GM21515 (cell line): ENCODE data around the gene EDIL3.

Experiments used
- ATAC-seq: cut with Tn5 transposase; IDR thresholded peaks from one replicate; pipeline ENCODE4 v1.9.1; 2021; ENCODE audit not compliant: unreplicated experiment

Gene EDIL3

GRCh38 chr5:84260939-84261338 lies 123.7 kb downstream of the EDIL3 start:
- no peak for ATAC-seq

GRCh38 chr5:84260140-84260539 lies 124.5 kb downstream of the EDIL3 start:
- no peak for ATAC-seq

- no peak for ATAC-seq
Observed at GRCh38 chr5:84259283-84260045, 125.2 kb downstream of the EDIL3 start.

GRCh38 chr5:84257061-84257460 lies 127.6 kb downstream of the EDIL3 start:
- no peak for ATAC-seq

DNA sequence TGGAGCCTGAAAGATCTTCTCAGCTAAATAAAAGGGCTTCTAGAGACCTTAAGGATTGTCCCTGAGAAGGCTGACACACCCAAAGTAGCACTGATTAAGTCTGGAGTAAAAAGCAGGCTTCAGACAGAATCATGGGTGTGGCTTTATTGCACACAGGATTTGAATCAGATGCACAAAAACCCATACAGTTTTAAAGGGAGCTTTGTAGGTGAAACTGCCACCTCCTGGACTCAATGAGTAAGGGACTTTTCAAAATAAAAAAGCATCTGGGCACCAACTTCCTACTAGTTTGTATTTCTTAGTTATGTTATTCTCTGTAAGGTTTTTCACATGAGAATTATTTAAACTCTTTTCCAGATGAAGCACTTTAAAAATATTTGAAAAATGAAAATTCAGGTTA lies 129.4 kb downstream of the EDIL3 start:
- ATAC-seq: no peak

DNA sequence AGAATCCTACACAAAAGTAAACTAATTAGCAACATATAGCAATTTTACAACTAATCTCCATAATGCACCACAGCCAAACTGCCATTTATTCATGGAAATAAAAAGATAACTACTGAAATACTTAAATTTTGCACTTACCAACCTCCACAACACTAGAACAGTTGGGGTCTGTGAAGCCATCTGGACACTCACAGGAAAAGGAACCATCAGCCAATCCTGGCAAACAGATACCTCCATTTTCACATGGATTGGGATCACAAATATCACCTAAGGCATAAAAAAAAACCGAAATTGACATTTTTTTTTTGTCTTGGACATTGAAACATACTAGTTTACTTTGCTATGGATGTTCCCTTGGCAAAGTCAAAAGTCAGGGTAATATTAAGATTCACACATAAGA lies 130.7 kb downstream of the EDIL3 start:
- ATAC-seq: no peak

DNA sequence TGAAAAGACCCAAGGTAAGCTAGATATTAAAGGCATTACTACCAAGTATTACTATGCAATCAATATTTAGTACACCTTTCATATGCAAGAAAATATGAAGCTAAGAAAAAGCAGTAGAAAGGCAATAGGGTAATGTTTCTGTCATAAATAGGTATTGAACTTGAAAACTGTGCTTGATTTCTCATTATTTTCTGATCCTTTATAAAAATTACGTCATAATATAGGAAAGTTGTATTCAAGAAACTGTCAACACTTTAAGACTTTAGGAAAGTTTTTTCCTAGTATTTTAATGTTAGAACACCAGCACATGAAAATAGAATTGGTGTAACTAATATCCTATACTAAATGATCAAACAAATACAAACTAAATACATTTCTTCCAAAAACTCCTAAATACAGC lies 133.2 kb downstream of the EDIL3 start:
- ATAC-seq: no peak

- ATAC-seq: no peak
Observed at GRCh38 chr5:84249918-84250630, 134.6 kb downstream of the EDIL3 start.

GRCh38 chr5:84248013-84248412 lies 136.7 kb downstream of the EDIL3 start:
- no peak for ATAC-seq

GRCh38 chr5:84242286-84242685 lies 142.4 kb downstream of the EDIL3 start:
- no peak for ATAC-seq

DNA sequence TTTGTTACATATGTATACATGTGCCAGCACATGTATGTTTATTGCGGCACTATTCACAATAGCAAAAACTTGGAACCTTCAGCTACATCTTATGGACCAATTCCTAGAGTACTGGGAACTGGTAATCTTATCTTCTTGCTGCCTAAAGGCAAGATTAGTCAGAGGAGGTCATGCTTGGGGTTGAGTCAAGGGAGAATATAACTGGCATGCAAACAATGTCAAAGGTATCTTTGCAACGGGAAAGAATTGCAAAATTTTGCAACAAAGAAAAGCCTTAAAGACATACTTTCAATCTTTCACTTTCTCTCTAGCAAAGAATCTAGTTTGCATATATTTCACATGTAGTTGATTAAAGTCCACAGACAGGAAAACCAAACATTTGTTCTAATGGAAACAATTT lies 145.2 kb downstream of the EDIL3 start:
- no peak for ATAC-seq

DNA sequence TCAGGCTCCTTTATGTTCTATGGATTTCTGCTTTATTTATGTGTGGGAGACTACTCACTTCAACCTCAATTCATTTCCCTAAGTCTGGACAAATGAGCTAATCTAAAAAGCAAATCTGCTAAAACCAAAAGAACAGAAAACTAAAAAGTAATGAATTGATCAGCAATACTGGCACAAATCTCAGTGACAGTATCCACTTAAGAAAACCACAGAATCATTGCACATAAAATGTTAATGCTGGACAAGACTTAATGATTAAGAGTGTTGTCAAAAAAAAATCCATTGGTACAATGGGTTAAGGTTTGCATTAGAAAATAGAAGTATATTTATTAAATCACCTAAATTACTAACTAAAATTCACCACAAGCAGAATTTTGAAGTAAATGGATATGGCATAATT lies 147.6 kb downstream of the EDIL3 start:
- ATAC-seq: no peak

DNA sequence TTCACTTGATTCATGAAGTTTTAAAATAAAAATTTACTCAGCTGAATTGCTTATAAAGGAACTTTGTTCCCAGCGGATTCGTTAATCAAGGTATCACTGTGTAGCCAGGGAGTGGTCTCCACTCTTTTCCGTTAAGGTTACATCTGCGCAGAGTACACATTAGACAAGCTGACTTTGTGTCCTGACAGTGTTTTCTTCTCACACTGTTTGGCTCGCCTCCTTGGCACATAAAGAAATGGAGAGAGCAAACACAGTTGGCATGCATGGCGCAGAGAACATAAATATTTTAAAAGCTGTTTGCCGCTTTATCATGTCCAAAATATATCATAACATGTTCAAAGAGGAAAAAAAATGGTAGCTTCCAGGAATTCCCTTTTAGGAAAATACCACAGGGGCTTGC lies 153.2 kb downstream of the EDIL3 start:
- ATAC-seq: no peak

GRCh38 chr5:84229045-84229444 lies 155.6 kb downstream of the EDIL3 start:
- no peak for ATAC-seq

DNA sequence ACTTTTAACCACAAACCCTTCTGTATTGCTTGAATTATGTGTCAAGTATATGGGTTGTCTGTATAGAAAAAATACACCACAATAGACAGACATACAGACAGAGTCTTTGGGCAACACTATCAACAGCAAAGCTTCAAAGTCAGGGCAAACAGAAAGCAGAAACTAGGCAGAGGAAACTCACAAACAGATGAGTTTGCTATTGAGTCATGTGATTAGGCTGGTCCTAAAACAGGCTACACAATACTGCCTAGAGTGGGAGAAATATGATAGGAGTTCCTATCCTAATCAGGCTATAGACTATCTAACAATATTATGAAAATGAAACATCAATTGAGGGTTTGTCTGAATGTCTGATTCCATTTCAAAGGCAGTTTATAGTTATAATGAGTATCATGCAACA lies 156.4 kb downstream of the EDIL3 start:
- ATAC-seq: no peak

DNA sequence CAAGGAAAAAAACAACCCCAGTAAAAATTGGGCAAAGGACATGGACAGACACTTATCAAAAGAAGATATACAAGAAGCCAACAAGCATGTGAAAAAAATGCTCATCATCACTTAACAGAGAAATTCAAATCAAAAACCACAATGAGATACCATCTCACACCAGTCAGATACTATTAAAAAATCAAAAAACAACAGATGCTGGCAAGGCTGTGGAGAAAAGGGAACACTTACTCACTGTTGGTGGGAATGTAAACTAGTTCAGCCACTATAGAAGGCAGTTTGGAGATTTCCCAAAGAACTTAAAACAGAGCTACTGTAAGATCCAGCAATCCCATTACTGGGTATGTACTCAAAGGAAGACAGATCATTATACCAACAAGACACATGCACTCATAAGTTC lies 157.4 kb downstream of the EDIL3 start:
- no peak for ATAC-seq

- no peak for ATAC-seq
Observed at GRCh38 chr5:84218546-84218945, 166.1 kb downstream of the EDIL3 start.

DNA sequence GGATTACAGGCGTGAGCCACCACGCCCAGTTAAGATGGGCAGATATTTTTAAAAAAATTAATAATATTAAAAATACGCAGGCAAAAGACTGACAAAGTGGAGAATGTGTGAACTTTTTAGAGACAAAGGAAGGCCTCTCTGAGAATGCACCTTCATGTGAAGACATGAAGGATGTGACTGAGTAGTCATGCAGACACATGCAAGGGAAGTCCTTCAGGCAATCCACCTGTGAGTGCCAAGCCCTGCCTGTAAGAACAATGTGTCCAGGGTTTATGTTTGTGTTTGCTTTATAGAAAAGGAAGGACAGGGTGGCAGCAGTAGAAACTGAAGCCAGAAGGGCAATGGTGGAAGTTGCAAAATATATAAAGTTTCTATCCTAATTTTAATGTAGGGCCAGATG lies 169.2 kb downstream of the EDIL3 start:
- ATAC-seq: no peak

GRCh38 chr5:84213861-84214260 lies 170.8 kb downstream of the EDIL3 start:
- no peak for ATAC-seq

DNA sequence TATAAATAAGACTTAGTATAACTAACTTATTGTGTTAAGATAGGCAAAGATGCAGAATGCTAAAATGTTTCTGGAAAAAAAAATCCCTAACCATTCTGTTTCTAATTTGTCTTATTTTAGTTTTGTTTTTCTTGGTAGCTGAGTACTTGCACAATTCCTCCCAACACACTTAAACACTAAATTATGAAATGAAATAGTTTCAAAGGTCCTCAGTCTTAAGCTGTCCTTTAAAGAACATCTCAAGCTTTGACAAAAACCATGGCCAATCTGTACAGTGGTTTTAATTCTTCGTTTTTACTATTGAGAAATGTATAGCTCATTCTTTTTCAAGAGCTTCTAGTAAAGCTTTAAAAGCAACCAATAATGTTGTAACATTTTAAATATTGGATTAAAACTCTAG lies 171.5 kb downstream of the EDIL3 start:
- ATAC-seq: no peak

DNA sequence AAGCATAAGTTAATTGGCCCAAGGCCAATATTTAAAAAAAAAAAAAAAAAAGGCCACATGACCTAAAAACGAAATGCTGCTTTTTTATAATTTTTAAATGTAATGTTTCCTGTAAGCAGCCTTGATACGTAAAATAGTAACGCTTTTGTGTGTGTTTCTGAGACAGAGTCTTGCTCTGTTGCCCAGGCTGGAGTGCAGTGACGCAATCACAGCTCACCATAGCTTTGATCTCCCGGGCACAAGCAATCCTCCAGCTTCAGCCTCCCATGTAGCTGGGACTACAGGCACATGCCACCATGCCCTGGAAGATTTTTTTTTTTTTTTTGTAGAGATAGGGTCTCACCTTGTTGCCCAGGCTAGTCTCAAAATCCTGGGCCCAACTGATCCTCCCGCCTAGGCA lies 179.9 kb downstream of the EDIL3 start:
- no peak for ATAC-seq

DNA sequence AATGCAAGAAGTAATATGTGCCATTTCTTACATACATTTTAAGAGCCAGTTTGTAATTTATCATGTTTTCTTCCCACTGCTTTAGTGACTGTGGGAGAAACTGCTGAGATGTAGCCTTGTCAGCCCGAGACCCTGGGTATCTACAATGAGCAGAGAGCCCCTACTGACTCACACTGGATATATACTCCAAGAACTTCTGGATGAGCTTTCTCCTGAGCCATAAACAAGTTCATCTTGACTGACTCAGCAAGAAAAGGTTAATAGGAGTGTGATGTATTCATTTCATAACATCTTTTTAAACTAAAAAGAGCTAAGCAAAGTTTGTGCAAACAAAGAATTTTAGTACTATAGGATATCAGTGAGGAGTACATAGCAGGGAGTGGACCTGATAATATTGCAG lies 182.5 kb downstream of the EDIL3 start:
- no peak for ATAC-seq

DNA sequence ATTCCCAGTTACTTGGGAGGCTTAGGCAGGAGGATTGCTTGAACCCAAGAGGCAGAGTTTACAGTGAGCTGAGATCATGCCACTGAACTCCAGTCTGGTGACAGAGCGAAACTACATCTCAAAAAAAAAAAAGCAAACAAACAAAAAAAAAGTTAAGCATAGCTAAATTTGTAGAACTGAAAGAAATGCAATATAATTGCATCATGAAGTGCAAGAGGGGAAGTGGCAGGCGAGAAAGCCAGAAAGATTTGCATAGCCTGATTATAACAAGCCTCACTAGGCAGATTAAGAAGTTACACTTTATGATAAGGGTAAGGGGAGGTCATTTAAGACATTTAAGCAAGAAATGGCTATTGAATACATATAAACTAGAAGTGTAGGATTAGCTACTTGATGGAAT lies 187.1 kb downstream of the EDIL3 start:
- no peak for ATAC-seq
